Kidney epithelial cell (primary cell): ENCODE results near the gene EFCAB7. TPM values are rescaled to one million over a fixed set of nuclear protein-coding genes. Genes with fewer than 3 reads are reported as not detected.

Source experiments
- DNase-seq: peaks from one replicate; pipeline ENCODE4 v3.0.0-alpha.2; 2010; ENCODE audit warnings: low read depth
- H3K27me3 ChIP-seq: 2 replicates; pipeline ENCODE4 v1.6.0; 2011; ENCODE audit warnings: low read length; ENCODE audit not compliant: control insufficient read depth, insufficient read depth
- H3K36me3 ChIP-seq: 2 replicates; pipeline ENCODE4 v1.5.1; 2011; ENCODE audit warnings: low read length; ENCODE audit not compliant: control insufficient read depth, insufficient read depth
- H3K4me3 ChIP-seq: 2 replicates; pipeline ENCODE4 v1.5.1; 2011; ENCODE audit warnings: low read depth, mild to moderate bottlenecking, control low read depth, low read length
- CTCF ChIP-seq: IDR thresholded peaks from 2 replicates; pipeline ENCODE4 v1.5.1; 2011; ENCODE audit warnings: mild to moderate bottlenecking, moderate library complexity, low read length, control low read depth, inconsistent platforms; ENCODE audit not compliant: insufficient read depth, poor library complexity, severe bottlenecking
- total RNA-seq: library from RNA; depleted of rRNA; stranded (reverse); fragments of >200 nt; gene quantifications from 2 replicates; pipeline ENCODE4 v1.2.3, GENCODE V29; 2015

The EFCAB7 gene
- total RNA-seq, 1 donor from 2014 or later = 3.8 TPM

GRCh38 chr1:63618011-63618410 lies 94.7 kb downstream of the EFCAB7 start:
- Histone ChIP-seq H3K36me3 (no peaks in the 10 kb centered on the region), H3K27me3 (no peaks in the 10 kb centered on the region), H3K4me3 (no peak overlapping the region)
- DNase-seq = no peak
- no peak for TF ChIP-seq CTCF

- DNase-seq = no peak
- TF ChIP-seq CTCF = no peak
- H3K4me3 ChIP-seq = no peak overlapping the region
- no peaks in the 10 kb centered on the region for H3K36me3 ChIP-seq
- no peaks in the 10 kb centered on the region for H3K27me3 ChIP-seq
Measured at GRCh38 chr1:63619558-63619957, 96.2 kb downstream of the EFCAB7 start.

- no peaks in the 10 kb centered on the region for H3K36me3 ChIP-seq
- no peak for TF ChIP-seq CTCF
- H3K4me3 ChIP-seq = no peak overlapping the region
- no peak for DNase-seq
- H3K27me3 ChIP-seq = no peaks in the 10 kb centered on the region
Measured at GRCh38 chr1:63620671-63621070, 97.3 kb downstream of the EFCAB7 start.

- no peak for TF ChIP-seq CTCF
- Histone ChIP-seq H3K36me3 (no peaks in the 10 kb centered on the region), H3K4me3 (no peak overlapping the region), H3K27me3 (no peaks in the 10 kb centered on the region)
- DNase-seq = no peak
Measured at GRCh38 chr1:63621075-63621474, 97.8 kb downstream of the EFCAB7 start.

GRCh38 chr1:63621698-63622097 lies 98.4 kb downstream of the EFCAB7 start:
- TF ChIP-seq CTCF = no peak

More at GRCh38 chr1:63621698-63622097, 98.4 kb downstream of the EFCAB7 start:
- Histone ChIP-seq H3K36me3 (no peaks in the 10 kb centered on the region), H3K27me3 (no peaks in the 10 kb centered on the region), H3K4me3 (no peak overlapping the region)
- no peak for DNase-seq

Other genes with a start within 250 kb of the EFCAB7 start
- gene FOXD3, start 201.0 kb upstream of the EFCAB7 start, total RNA-seq = not detected in 2 replicates
- gene ALG6, start 155.9 kb upstream of the EFCAB7 start, total RNA-seq = 10.6 and 14.5 TPM in 2 replicates
- 9.2 and 12.4 TPM in 2 replicates for gene ITGB3BP, start 300 bp upstream of the EFCAB7 start, total RNA-seq
- gene PGM1, start 69.9 kb downstream of the EFCAB7 start, total RNA-seq = 36.2 and 47.7 TPM in 2 replicates